Hepatocyte (in vitro differentiated cells): ENCODE results near the gene SAMD4A. TPM values are rescaled to one million over a fixed set of nuclear protein-coding genes. Genes with fewer than 3 reads are reported as not detected.
A peak's percentile ranks its signal among the peaks of the same experiment; 100 is the strongest.

Experiments
- DNase-seq: peaks from one replicate; pipeline ENCODE4 v3.0.0-alpha.2; 2016; ENCODE audit warnings: low spot score
- H2AFZ ChIP-seq: fragments of 200-600 bp; sonication (generic); 2 replicates; pipeline ENCODE4 v1.6.0; 2016; ENCODE audit warnings: antibody characterized with exemption, mild to moderate bottlenecking
- H3K27ac ChIP-seq: fragments of 200-600 bp; sonication (generic); 2 replicates; pipeline ENCODE4 v1.5.1; 2016; ENCODE audit warnings: mild to moderate bottlenecking
- H3K27me3 ChIP-seq: fragments of 200-600 bp; sonication (generic); 2 replicates; pipeline ENCODE4 v1.6.1; 2016
- H3K36me3 ChIP-seq: fragments of 200-600 bp; sonication (generic); replicated peaks from 2 replicates; pipeline ENCODE4 v1.5.1; 2016; ENCODE audit warnings: low read depth; ENCODE audit not compliant: insufficient read depth
- H3K4me1 ChIP-seq: fragments of 200-600 bp; sonication (generic); 2 replicates; pipeline ENCODE4 v1.5.1; 2016; ENCODE audit warnings: mild to moderate bottlenecking, moderate library complexity; ENCODE audit not compliant: insufficient read depth
- H3K4me2 ChIP-seq: fragments of 200-600 bp; sonication (generic); 2 replicates; pipeline ENCODE4 v1.6.0; 2016
- H3K4me3 ChIP-seq: fragments of 200-600 bp; sonication (generic); 2 replicates; pipeline ENCODE4 v1.5.1; 2016; ENCODE audit warnings: mild to moderate bottlenecking
- H3K79me2 ChIP-seq: fragments of 200-600 bp; sonication (generic); 2 replicates; pipeline ENCODE4 v1.6.0; 2017; ENCODE audit warnings: mild to moderate bottlenecking
- H3K9me2 ChIP-seq: fragments of 200-600 bp; sonication (generic); replicated peaks from 2 replicates; pipeline ENCODE4 v1.6.0; 2017; ENCODE audit warnings: mild to moderate bottlenecking; ENCODE audit not compliant: insufficient read depth
- H3K9me3 ChIP-seq: fragments of 200-600 bp; sonication (generic); 2 replicates; pipeline ENCODE4 v1.5.1; 2016; ENCODE audit warnings: low read depth, mild to moderate bottlenecking
- H4K20me1 ChIP-seq: fragments of 200-600 bp; sonication (generic); 2 replicates; pipeline ENCODE4 v1.6.0; 2016; ENCODE audit warnings: mild to moderate bottlenecking; ENCODE audit not compliant: insufficient read depth, poor library complexity, severe bottlenecking
- EZH2 ChIP-seq: fragments of 200-600 bp; sonication (generic); IDR thresholded peaks from 2 replicates; pipeline ENCODE4 v1.6.1; 2016; ENCODE audit warnings: antibody characterized with exemption, mild to moderate bottlenecking, borderline replicate concordance
- EZH2phosphoT487 ChIP-seq: fragments of 200-600 bp; sonication (generic); IDR thresholded peaks from one replicate; pipeline ENCODE4 v1.6.1; 2018; ENCODE audit warnings: antibody characterized with exemption, mild to moderate bottlenecking, low read depth, moderate library complexity; ENCODE audit not compliant: unreplicated experiment, severe bottlenecking
- WGBS: methylation state at CpG from one replicate; pipeline ENCODE4 v1.1.6; 2016; ENCODE audit warnings: low lambda C conversion rate; ENCODE audit errors: missing lambda C conversion rate; 5-methylcytosine and 5-hydroxymethylcytosine counted together
- polyA plus RNA-seq: library from polyadenylated mRNA; unstranded; fragments of >200 nt; fragmentation: Nextera tagmentation; extraction: Ambion mirVana; gene quantifications from 2 replicates; pipeline ENCODE4 v1.2.1, GENCODE V29; 2016
- total RNA-seq: library from RNA; depleted of rRNA; stranded (reverse); fragments of >200 nt; gene quantifications from 2 replicates; pipeline ENCODE4 v1.2.3, GENCODE V29; 2014
- TF ChIP-seq, protein P1 (sequence below): fragments of 200-600 bp; sonication (generic); IDR thresholded peaks from 2 replicates; pipeline ENCODE4 v1.5.1; 2016; ENCODE audit warnings: antibody characterized with exemption, mild to moderate bottlenecking; ENCODE audit not compliant: poor library complexity

SAMD4A gene
- total and polyA plus RNA-seq, 2 experiments from 2014 or later: 10.5 to 15.7 TPM

GRCh38 chr14:54625112-54625511 is 58.2 kb downstream of the SAMD4A start:
- DNase-seq: peak; percentile 60
- H2AFZ ChIP-seq: no peak overlapping the region
- TF ChIP-seq EZH2phosphoT487 (no peak), EZH2 (no peak)
- TF ChIP-seq, protein P1, sequence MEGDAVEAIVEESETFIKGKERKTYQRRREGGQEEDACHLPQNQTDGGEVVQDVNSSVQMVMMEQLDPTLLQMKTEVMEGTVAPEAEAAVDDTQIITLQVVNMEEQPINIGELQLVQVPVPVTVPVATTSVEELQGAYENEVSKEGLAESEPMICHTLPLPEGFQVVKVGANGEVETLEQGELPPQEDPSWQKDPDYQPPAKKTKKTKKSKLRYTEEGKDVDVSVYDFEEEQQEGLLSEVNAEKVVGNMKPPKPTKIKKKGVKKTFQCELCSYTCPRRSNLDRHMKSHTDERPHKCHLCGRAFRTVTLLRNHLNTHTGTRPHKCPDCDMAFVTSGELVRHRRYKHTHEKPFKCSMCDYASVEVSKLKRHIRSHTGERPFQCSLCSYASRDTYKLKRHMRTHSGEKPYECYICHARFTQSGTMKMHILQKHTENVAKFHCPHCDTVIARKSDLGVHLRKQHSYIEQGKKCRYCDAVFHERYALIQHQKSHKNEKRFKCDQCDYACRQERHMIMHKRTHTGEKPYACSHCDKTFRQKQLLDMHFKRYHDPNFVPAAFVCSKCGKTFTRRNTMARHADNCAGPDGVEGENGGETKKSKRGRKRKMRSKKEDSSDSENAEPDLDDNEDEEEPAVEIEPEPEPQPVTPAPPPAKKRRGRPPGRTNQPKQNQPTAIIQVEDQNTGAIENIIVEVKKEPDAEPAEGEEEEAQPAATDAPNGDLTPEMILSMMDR: no peak
- H3K4me2 ChIP-seq: peak overlapping the region; percentile 58
- no peaks in the 10 kb centered on the region for H3K27me3 ChIP-seq
- peaks cover 34% of the 10 kb centered on the region for H3K4me1 ChIP-seq
- H3K4me3 ChIP-seq: no peak overlapping the region
- H3K79me2 ChIP-seq: peaks cover 42% of the 10 kb centered on the region
- H3K9me2 ChIP-seq: no peaks in the 10 kb centered on the region
- 28% methylated on average over 5 of the region's 5 CpGs for WGBS
- peak overlapping the region; percentile 64 for H3K27ac ChIP-seq
- H3K36me3 ChIP-seq: no peaks in the 10 kb centered on the region
- H3K9me3 ChIP-seq: no peaks in the 10 kb centered on the region
- no peaks in the 10 kb centered on the region for H4K20me1 ChIP-seq

GRCh38 chr14:54627219-54627539 is 60.3 kb downstream of the SAMD4A start:
- no peaks in the 10 kb centered on the region for H3K9me3 ChIP-seq
- no peak overlapping the region for H3K4me3 ChIP-seq
- no peaks in the 10 kb centered on the region for H3K36me3 ChIP-seq
- 67% methylated on average over 4 of the region's 4 CpGs for WGBS
- H3K4me2 ChIP-seq: peak overlapping the region; percentile 65
- peaks cover 55% of the 10 kb centered on the region for H3K79me2 ChIP-seq
- no peaks in the 10 kb centered on the region for H3K27me3 ChIP-seq
- H3K27ac ChIP-seq: peak overlapping the region; percentile 83
- H4K20me1 ChIP-seq: no peaks in the 10 kb centered on the region
- peaks cover 34% of the 10 kb centered on the region for H3K4me1 ChIP-seq
- no peaks in the 10 kb centered on the region for H3K9me2 ChIP-seq
- no peak for DNase-seq
- TF ChIP-seq EZH2 (no peak), EZH2phosphoT487 (no peak)
- TF ChIP-seq, protein P1: no peak
- peak overlapping the region; percentile 20 for H2AFZ ChIP-seq

- H3K27ac ChIP-seq: peak overlapping the region; percentile 83
- DNase-seq: peak; percentile 61
- no peak for TF ChIP-seq EZH2phosphoT487
- no peak for TF ChIP-seq EZH2
- TF ChIP-seq, protein P1: no peak
- H3K79me2 ChIP-seq: peaks cover 60% of the 10 kb centered on the region
- no peaks in the 10 kb centered on the region for H3K9me2 ChIP-seq
- H3K36me3 ChIP-seq: no peaks in the 10 kb centered on the region
- no peak overlapping the region for H3K4me3 ChIP-seq
- no peaks in the 10 kb centered on the region for H3K27me3 ChIP-seq
- WGBS: 58% methylated on average over 13 of the region's 13 CpGs
- H3K4me1 ChIP-seq: peaks cover 34% of the 10 kb centered on the region
- no peaks in the 10 kb centered on the region for H3K9me3 ChIP-seq
- H2AFZ ChIP-seq: peak overlapping the region; percentile 20
- H4K20me1 ChIP-seq: no peaks in the 10 kb centered on the region
- peak overlapping the region; percentile 65 for H3K4me2 ChIP-seq
Observed at GRCh38 chr14:54627540-54628363, 60.8 kb downstream of the SAMD4A start.
